HTR-8/SVneo (cell line): Measurements from ENCODE around the gene PNLDC1.

Experiments
- DNase-seq: peaks from one replicate; pipeline ENCODE4 v3.0.0; 2011; ENCODE audit warnings: low spot score, mixed read lengths; ENCODE audit not compliant: insufficient read length
- FAIRE-seq: peaks from 2 replicates; lab custom pipeline; 2011; peaks lifted over from hg19 to GRCh38; lab: Jason Lieb, UNC

The PNLDC1 gene

DNA sequence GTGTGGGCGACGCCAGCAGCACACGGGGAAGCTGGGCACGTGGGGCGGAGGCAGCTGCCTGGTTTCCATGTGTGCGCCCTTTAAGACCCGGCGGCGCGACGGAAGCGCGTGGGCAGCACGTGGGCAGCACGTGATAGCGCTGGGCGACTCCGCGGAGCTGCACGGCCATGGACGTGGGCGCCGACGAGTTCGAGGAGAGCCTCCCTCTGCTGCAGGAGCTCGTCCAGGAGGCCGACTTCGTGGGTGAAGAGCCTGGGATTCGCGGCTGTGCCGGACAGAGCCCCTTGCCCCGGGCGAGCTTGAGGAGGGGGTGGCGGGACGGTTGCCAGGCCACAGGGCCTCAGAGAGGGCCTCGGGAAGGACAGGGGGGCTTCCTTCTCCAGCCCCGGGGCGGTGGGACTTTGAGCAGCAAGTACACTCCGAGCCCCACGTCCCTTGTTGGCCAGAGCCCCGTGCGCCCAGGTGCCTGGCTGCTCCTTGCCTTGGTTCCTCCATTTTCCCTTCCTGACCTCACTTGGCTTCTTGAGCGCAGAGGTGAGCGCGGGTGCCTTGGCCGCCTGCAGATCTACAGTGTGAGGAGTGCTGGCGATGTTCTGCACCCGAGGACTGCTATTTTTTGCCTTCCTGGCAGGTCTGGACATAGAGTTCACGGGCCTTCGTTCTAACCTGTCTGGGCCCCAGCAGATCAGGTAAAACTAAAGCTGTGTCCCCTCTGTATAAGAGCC lies at the start of gene PNLDC1:
PNLDC1 (plus strand) TSS at position 136 of the 725 bp plus-strand sequence; CDS start at position 168, 32 bp downstream.
- no peak for DNase-seq
- FAIRE-seq: no peak

GRCh38 chr6:159751448-159751847 lies 48.6 kb upstream of the PNLDC1 start:
- FAIRE-seq: no peak

DNA sequence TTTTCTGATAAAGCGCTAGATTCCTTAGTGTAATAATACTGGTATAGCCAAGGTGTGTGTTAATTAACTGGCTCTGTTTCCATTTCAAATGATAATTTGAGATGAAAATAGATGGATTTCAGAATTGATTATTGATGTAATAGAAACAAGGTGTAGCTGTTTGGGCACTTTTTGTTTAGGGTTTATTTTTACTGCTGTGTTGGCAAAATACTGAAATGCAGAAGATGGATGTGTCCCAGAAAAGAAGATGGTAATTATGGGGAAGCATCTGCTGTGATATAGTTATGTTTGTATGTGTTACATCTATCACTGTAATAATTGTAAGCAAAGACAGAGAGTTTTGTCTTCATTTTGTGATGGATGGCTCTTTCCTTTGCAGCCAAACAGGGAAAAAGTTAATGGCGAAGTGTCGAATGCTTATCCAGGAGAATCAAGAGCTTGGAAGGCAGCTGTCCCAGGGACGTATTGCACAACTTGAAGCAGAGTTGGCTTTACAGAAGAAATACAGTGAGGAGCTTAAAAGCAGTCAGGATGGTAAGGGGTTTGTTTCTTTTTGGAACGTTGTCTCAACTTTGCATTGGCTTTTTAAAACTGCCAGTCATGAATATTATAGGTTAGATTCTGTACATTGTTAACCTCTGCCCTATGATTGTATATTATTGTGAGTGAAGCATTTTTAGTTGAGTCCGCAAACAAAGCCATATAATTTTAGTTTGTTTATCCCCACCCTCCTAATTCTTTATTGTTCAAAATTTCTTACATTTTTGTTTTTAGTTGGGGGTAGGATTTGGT lies 46.8 kb upstream of the PNLDC1 start:
- no peak for DNase-seq
- no peak for FAIRE-seq

More at GRCh38 chr6:159751448-159751847, 48.6 kb upstream of the PNLDC1 start:
- DNase-seq: no peak

- DNase-seq: no peak
- no peak for FAIRE-seq
Observed at GRCh38 chr6:159754401-159754800, 45.7 kb upstream of the PNLDC1 start.

DNA sequence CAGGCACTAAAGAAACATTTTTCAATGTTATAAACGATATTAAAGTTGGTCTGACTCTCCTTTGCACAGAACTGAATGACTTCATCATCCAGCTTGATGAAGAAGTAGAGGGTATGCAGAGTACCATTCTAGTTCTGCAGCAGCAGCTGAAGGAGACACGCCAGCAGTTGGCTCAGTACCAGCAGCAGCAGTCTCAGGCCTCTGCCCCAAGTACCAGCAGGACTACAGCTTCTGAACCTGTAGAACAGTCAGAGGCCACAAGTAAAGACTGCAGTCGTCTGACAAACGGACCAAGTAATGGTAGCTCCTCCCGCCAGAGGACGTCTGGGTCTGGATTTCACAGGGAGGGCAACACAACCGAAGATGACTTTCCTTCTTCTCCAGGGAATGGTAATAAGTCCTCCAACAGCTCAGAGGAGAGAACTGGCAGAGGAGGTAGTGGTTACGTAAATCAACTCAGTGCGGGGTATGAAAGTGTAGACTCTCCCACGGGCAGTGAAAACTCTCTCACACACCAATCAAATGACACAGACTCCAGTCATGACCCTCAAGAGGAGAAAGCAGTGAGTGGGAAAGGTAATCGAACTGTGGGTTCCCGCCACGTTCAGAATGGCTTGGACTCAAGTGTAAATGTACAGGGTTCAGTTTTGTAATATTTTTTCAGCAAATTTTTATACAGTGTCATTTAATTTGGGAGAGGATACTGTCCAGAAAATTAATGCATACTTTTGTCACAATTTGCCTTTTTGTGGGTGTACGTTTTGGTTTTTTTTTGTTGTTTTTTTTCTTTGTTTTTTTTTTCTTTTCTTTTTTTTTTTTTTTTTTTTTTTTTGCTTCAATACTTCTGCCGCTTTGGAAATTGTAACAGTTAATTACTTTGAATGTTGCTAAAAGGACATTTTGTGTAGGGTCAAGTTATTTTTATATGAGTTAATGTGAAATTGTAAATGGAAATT lies 44.8 kb upstream of the PNLDC1 start:
- no peak for FAIRE-seq

GRCh38 chr6:159756508-159756907 lies 43.6 kb upstream of the PNLDC1 start:
- no peak for DNase-seq
- FAIRE-seq: no peak

More for the DNA sequence above, 44.8 kb upstream of the PNLDC1 start:
- no peak for DNase-seq

DNA sequence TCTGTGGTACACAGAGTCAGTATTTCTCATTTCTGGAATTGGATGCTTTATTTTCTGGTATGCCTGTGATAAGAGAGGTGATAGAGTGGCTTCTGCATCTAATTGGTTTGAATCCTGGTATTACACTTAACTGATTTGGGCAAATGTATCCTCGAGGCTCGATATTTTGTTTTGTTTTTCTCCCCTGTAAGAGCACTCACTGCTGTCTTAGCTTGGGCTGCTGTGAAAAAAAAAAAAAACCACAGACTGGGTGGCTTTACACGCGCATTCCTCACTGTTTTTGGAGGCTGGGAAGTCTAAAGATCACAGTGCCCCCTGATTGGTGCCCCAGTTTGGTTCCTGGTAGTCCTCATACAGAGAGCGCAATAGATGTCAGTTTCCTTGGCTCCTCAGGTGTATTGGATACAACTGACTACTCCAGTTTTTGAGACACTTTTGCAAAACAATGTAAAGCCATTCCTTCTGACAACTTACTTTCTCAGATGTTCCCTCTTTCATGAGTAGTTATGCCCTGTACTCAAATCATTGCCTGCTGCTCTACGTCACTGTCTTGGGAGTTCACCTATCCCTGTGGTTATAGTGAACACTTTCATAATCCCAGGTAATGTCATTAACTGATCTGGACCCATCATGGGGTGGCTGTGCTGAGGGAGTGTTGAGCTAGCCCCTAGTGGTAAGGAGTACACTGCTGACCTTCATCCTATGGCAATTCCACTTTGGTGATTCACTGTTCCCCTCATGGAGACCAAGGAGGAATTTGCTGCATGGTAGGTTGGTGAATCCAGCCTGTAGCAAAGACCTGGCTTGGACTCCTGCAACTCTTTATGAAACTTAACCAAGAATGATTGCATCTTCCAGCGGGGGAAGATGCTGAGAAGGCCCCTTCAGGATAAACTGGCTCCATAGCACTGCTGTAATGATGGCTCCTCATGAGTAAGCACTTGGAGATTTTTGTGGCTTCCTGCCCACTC lies 41.8 kb upstream of the PNLDC1 start:
- DNase-seq: peak; percentile 10
- no peak for FAIRE-seq

DNA sequence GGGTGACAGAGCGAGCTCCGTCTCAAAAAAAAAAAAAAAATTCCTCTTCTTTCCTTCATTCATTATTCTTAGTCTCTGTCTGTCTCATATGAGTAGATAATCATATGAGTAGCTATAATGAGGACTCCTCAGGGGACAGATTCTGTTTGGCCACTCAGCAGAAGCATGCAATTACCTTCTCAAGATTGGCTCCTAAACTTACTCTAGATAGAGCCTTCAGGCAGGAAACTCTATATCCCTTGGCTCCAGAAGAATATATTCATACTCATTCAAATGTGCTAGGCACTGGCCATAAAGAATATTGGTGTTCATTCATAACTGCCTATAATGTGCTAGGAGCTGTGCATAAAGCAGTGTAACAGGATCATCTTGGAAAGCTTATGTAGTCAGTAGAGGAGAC lies 40.4 kb upstream of the PNLDC1 start:
- DNase-seq (no peak), FAIRE-seq (no peak)

DNA sequence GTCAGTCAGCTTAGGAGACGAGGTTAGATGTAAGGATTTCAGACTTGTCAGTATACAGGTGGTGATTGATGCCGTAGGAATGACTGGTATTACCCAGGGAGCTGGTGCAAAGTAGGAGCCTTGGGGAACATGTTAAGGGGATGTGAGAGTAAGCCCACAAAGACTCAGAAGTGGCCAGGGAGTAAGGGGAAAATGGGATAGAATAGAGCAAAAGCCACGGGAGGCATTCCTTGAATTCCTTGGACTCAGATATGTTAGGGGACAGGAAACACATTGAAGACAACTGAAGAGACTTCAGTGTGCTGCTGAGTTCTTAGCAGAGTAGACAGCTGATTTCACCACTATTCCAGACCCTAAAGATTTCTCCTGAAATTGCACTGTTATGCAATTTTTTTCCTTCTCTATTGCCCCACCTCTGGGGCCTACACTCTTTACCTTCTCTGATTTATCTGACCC lies 39.4 kb upstream of the PNLDC1 start:
- peak; percentile 19 for DNase-seq
- no peak for FAIRE-seq

DNA sequence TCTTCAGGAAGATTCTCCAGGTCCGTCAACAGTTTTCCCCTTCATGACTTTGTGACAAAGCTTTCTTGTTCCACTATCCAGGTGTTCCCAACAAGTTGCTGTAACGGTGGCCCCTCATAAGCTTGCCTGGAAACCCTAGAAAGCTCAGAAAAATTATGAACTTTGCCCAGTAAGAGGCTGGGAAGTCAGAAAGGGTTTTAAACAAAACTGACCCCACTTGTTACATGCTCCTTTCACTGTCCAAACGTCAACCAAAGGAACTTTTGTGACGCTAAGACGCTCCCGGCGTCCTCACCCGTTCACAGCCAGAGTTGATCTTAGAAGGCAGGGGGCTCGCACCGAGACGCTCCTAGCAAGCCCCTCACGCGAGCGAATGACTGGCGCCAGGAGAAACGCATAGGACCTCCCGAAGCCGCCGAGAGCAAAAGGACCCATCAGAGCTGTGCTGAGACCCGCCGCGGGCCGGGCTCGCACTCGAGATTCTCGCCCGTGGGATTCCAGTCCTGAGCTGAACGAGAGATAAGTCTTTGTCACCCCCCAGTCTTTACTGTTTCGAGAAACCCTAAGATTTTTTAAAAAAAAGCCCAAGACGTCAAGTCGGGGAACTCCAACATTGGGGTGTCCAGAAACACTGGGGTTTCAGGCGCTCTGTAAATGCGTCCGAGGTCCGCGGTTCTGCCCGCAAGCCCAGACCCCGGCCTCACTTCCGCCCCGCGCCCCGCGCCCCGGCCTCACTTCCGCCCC lies 38.8 kb upstream of the PNLDC1 start:
- DNase-seq: no peak
- no peak for FAIRE-seq

GRCh38 chr6:159761873-159762680 lies 38.0 kb upstream of the PNLDC1 start, which contains the start of gene ACAT2:
ACAT2 (plus strand) TSS chr6:159762045; CDS start chr6:159762088, 43 bp downstream.
- FAIRE-seq: peak; percentile 80
- DNase-seq: peak; percentile 95

DNA sequence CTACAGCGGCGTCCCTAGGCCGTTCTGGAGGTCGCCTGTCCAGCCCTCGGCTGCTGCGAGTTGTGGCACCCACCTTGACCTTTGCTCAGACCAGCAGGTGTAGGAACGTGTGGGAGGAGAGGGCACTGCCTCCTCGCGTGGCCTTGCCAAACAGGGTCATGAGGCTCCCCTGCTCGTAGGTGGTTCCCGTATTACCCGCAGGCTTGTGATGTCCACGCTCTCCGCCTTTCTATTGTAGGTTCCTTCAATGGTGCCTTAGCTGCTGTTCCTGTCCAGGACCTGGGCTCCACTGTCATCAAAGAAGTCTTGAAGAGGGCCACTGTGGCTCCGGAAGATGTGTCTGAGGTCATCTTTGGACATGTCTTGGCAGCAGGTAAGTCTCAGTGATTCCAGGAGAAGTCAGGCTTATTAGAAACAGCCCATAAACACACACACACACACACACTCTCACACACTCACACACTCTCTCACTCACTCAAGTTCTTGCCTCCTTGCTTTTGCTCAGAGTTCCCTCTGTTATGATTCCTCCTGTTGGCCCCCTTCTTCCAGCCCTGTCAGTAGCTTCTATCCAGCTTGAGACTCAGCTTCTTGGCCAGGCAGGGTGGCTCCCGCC lies 37.3 kb upstream of the PNLDC1 start:
- FAIRE-seq (no peak), DNase-seq (no peak)

- no peak for DNase-seq
- FAIRE-seq: no peak
Observed at GRCh38 chr6:159766906-159767305, 33.2 kb upstream of the PNLDC1 start.

GRCh38 chr6:159769470-159769869 lies 30.6 kb upstream of the PNLDC1 start:
- DNase-seq (no peak), FAIRE-seq (no peak)

DNA sequence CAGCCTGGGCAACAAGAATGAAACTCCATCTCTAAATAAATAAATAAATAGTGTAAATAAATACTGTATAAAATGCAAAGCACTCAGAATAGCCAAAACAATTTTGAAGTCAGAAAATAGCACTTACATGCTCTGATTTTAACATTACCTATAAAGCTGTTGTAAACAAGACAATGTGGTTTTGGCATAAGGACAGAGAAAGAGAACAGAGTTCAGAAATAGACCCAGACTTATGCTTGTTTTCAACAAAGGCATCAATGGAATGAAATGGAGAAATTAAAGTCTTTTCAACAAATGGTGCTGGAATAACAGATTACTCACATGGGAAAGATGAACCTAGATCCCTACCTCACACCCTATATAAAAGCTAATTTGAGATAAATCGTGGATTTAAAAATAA lies 27.9 kb upstream of the PNLDC1 start:
- FAIRE-seq: no peak
- DNase-seq: no peak

DNA sequence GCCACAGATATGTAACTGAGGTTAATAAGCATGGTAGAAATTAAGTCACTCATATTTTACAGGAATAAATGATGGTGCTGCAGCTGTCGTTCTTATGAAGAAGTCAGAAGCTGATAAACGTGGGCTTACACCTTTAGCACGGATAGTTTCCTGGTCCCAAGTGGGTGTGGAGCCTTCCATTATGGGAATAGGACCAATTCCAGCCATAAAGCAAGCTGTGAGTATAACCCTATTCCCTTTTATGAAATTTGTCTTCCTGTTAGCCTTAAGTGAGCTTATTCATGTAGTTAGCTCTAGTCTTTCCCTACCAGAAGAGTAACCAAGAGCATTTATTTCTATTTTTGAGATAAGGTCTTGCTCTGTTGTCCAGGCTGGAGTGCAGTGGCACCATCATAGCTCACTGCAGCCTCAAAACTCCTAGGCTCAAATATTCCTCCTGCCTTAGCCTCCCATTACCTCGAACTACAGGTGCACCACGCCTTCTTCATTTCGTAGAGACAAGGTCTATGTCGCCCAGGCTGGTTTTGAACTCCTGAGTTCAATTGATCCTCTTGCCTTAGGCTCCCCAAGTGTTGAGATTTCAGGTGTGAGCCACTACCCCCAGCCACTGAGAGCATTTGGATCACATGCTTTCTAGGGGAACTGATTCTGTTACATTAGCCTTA lies 22.7 kb upstream of the PNLDC1 start:
- FAIRE-seq (no peak), DNase-seq (no peak)

DNA sequence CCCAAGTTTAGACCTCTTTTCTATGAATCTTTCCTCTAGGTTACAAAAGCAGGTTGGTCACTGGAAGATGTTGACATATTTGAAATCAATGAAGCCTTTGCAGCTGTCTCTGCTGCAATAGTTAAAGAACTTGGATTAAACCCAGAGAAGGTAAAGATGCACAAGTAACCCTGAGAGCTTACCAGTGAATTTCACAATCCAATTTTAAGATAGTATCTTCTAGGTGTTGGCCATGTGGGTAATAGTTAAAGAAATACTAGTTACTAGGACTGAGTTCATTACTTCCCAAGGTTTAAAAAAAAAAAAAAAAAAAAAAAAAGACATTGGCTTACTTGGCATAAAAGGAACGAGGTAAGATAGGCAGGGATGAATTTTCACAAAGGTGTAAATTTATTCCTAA lies 21.9 kb upstream of the PNLDC1 start:
- no peak for FAIRE-seq
- no peak for DNase-seq
